HG03064 (cell line): ENCODE data around the gene HMCN1.

Experiments
- ATAC-seq: cut with Tn5 transposase; IDR thresholded peaks from one replicate; pipeline ENCODE4 v1.9.1; 2021; ENCODE audit warnings: low read depth; ENCODE audit not compliant: unreplicated experiment

The HMCN1 gene

DNA sequence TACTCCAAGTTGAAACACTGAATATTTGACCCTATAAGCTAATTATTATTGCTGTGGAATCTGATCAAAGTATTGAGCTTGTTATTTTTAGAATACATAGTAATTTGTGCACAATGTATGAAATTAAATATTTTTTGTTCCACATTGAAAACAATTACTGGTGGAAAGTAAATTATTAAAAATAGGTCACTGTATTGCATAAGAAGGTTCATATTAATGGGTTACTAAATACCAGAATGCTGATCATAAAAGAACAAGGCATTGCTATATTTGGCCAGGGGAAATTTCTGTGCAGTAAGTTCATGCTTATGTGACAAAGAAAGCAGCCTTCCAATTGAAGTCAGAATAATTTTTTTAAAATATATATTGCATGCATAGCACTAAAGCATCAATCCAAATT is 481.4 kb downstream of the HMCN1 start:
- ATAC-seq, result no peak

DNA sequence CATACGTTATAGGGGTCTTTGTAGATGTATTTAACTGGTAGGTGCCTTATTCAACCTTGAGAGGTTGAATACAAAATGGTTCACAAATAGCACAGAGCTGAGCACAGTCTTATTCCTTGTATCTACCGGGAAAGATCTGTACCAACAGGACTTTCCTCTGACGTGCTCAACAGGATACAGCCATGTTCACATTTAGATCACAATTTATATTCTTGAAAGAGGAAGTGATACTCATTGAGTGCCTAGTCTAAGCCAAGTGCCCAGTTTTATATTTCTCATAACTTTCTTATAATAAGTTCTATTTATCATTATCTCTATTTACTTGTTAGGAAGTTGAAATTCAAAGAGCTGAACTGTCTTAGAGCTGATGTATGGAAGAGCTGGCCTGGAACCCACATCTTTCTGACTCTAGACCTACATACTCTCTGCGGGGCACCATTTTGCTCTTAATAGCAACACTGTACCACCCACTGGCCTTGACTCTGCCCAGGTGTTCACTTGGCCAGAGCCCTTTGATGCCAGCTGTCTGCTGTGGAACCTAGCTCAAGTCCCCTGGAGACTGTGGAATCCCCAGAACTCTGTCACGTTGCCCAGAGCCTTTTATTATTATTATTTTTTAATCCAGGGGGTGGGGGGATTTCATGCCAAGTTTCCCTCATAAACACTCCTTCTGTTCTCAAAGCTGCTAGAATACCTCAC is 484.6 kb downstream of the HMCN1 start:
- ATAC-seq, result peak; percentile 76

DNA sequence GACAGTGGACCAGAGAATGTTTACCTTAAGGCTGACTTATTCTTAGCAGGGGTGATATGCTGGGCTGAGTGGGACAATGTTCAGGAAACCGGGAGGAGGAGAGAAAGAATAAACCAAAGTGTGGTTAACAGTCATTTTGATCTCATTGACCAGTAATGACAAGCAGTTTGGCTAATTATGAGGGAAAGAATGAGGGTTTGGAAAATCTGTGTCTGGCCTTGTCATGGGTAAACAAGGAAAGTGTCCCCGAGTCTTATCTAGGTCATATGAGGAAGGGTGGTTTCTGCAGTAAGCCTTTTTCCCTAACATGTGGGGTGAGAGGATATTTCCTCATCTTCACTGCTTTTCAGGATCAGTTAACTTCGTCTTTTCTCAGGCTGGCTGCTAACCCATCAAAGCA is 485.9 kb downstream of the HMCN1 start:
- no peak for ATAC-seq

DNA sequence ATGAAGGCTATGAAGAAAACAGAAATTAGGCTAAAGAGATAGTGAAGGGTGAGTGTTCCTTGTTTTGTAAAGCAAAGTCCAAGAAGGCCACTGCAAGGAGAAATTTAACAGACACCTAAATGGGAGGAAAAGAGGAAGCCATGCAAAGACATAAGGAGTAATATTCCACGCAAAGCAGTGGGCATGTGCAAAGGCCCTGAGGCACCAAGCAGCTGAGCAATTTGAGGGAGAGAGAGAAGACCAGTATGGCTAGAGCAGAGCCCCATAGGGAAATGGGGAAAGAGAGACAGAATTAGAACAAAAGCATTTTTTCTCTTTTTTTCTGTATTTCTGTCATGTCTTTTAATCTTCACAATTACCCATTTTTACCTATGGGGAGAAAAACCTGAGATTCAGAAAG is 486.7 kb downstream of the HMCN1 start:
- ATAC-seq, result no peak

DNA sequence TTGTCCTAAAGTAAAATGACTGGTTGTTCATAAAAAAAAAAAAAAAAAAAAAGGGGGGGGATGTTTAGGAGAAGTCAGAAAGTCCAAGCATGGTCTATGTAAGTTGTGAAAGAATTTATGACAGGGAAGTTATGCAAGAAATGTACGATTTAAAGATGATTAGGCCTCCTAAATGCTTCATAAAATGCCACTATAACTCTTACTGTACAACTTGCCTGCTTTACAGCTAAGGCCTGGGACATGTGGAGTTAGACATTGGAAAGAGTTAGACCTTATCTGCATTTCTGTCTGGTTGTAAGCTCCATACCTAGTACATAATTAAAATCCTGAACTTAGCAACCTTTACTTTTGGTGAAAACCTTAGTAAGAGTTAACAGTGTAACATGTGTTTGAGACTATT is 490.9 kb downstream of the HMCN1 start:
- ATAC-seq, result no peak

DNA sequence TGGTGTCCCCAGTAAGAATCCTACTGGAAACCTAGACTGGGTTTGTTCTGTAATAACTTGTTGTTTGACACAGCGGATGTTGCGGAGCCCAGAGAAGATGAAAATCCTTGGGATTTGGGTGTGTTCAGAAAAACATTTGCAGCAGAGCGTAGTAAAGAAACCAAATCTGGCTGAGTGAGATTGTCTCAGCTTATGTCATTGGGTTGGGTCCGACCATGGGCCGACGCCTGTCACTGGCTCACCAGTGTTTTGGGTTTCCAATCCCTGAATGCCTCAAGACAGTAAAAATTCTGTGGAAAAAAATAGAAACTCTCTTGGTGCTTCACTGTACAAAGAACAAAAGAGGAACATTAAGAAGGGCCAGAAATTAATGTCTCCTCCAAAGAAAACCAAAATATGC is 494.6 kb downstream of the HMCN1 start:
- no peak for ATAC-seq

DNA sequence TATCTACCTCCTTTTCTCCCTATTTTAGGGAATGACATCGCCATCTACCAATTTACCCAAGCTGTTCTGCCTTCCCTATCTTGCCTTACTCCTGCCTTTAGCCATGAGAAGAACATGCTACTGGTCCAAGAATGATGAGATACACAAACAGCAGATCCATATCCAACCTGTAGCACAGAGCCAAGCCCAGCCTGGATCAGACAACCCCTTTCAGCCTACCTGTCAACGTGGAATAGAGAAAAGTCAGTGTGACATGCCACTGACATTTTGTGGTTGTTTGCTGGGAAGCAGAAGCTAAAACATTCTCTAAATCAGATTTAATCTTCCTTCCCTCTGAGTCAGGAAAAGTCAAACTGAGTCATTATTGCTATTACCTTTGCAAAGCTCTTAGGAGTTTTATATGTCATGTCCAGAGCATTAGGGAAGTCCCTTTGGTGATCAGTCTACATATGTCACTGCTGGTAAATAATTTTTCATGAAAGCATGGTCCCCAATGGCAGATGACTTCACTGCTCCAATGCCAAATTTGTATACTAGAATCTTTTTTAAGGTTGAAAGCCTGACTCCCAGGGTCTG is 497.8 kb downstream of the HMCN1 start:
- ATAC-seq, result no peak

DNA sequence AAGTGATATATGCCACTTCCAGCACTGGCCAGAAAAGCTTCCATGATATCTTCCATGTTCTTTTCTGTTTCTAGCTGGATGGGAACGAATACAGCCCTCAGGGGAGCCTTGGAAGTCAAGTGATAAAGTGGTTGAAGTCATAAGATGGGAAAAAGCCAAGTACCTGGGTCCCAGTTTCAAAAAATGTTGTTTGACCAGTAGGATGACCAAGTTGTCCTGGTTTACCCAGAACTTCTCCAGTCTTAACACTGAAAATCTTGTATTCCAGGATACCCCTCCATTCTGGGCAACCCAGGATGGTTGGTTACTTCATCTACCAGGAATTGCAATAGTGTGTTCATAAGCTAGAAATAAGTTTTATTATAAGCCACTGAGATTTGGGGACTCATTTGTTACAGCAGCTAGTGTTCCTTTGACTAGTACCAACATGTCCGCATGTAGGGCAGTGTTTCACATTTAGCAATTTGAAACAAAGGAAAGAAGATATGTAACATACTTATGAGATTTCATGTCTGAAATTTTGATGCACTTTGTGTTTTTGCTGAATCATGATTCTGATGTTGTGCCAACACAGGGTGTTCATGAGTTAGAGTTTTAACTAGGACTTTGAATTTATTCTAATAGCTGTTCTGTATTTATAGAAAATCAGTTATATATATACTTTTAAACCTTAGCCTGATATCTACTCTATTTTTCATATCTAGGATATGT is 500.9 kb downstream of the HMCN1 start:
- no peak for ATAC-seq

DNA sequence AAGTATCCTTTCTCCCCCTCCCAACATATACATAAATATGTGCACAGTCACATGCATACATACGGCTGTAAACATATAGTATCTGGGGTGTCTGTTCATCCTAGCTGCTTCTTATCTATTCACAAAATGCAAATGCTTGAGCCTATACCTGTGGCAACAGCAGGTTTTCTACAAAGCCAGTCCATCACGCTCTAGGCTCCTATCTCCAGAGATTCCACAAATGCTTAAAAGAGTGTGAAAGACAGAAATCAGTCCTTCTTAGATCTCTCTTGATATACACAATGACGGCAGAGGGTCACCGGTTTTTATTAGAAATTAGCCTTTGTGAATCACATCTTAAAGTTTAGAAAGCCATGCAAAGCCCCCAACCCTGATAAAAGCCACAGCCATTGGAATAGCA is 501.5 kb downstream of the HMCN1 start:
- no peak for ATAC-seq

DNA sequence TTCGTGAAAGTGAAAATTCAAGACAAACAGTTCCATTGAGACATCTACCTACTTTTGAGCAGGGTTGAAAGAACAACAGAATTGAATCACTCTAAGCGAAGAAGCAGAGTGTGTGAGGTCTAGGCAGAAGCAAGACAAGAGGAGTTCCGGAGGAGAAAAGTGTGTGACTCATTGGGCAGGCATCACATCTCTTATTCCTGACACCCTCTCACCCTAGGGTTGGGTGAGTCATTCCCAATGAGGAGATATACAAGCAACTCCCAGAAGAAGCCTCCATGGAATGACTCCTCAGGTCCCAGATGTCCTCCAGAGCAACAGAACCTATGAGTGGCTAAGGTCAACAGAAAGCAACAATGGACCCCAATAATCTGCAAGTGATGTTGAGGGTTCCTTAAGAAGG is 502.7 kb downstream of the HMCN1 start:
- no peak for ATAC-seq

DNA sequence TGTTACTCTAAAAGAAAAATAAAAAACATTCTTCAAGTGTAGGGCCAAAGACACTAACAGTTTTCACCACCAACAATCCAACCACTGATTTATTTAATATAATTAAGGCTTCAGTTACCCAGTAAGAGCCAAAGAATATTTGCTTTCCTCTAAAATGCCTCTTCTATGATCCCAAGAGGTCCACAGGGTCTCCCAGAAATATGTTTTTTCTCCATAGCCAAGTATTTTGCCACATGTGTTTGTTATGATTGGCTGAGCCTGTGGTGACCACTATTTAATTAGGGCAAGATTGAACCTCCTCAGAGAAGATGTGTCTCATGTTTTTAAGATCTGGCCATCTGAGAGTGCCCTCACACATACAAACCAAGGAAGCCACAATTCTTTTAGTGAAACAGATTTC is 505.0 kb downstream of the HMCN1 start:
- no peak for ATAC-seq

DNA sequence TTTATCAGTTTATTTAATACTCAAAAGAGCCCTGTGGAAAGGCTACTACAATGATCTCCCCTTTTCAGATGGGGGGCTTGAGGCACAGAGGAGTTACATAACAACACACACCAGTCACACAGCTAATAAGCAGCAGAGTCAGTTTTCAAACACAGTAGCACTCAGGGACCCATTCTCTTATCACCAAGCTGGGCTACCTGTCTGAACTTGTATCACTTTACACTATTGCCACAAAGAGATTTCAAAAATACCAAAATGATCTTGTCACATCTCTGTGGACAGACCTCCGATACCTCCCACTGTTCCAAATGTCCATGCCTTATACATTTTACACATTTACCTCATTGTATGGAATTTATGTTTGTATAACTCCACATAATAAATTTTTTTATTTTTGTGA is 506.2 kb downstream of the HMCN1 start:
- ATAC-seq, result no peak
